Measurements from ENCODE around the gene ACTG1.

- TF ChIP-seq POLR2AphosphoS5 (IDR thresholded peaks at IDR 0.05): no peak
- TF ChIP-seq, protein P1, sequence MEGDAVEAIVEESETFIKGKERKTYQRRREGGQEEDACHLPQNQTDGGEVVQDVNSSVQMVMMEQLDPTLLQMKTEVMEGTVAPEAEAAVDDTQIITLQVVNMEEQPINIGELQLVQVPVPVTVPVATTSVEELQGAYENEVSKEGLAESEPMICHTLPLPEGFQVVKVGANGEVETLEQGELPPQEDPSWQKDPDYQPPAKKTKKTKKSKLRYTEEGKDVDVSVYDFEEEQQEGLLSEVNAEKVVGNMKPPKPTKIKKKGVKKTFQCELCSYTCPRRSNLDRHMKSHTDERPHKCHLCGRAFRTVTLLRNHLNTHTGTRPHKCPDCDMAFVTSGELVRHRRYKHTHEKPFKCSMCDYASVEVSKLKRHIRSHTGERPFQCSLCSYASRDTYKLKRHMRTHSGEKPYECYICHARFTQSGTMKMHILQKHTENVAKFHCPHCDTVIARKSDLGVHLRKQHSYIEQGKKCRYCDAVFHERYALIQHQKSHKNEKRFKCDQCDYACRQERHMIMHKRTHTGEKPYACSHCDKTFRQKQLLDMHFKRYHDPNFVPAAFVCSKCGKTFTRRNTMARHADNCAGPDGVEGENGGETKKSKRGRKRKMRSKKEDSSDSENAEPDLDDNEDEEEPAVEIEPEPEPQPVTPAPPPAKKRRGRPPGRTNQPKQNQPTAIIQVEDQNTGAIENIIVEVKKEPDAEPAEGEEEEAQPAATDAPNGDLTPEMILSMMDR (IDR thresholded peaks at IDR 0.05): no peak
- TF ChIP-seq POLR2A (IDR thresholded peaks at IDR 0.05; ENCODE audit: low read depth): no peak
These were observed 15.7 kb upstream of the ACTG1 start for GRCh38 chr17:81528384-81528650.

All from esophagus muscularis mucosa (tissue), 3 donors.